HCT116 (cell line): ENCODE measurements around the gene RINL. TPM values are rescaled to one million over a fixed set of nuclear protein-coding genes. Genes with fewer than 3 reads are reported as not detected.

Source experiments
- ATAC-seq: fragments of 200-7000 bp; cut with Tn5 transposase; 2 replicates; pipeline ENCODE4 v1.9.1; 2020; ENCODE audit warnings: mild to moderate bottlenecking, moderate library complexity
- BruUV-seq: library from RNA; stranded (reverse); fragments of 400-500 nt; replicated peaks from 2 replicates; lab custom pipeline; 2021; lab: Mats Ljungman, UMichigan
- CTCF ChIA-PET: fragments of 300-600 bp; sonication (Branson Sonifier 250); formaldehyde crosslinking; loops from one replicate; lab custom pipeline; 2021; ENCODE audit warnings: antibody characterized with exemption; lab: Charles Lee
- POLR2A ChIA-PET: fragments of 300-600, 350-600 bp; sonication (Branson Sonifier 250); formaldehyde crosslinking; loops from one replicate; lab custom pipeline; 2021; ENCODE audit warnings: antibody characterized with exemption; lab: Charles Lee
- RAD21 ChIA-PET, 2 experiments: fragments of 300-600 bp; sonication (Branson Sonifier 250); formaldehyde crosslinking; loops; one replicate each; lab custom pipeline; 2023; ENCODE audit warnings: low total read pairs in 2 of 2; ENCODE audit not compliant: uncharacterized antibody in 2 of 2, unreplicated experiment in 2 of 2, low non-redundant PET in 1 of 2; lab: Charles Lee
- DNase-seq: peaks from one replicate; pipeline ENCODE4 v3.0.0-alpha.2; 2010; ENCODE audit warnings: low read depth, low spot score
- H2AFZ ChIP-seq: fragments of 200-600 bp; shearing (Covaris generic), sonication (generic); 2 replicates; pipeline ENCODE4 v1.6.1; 2017; ENCODE audit warnings: low read depth, mixed run types, mixed read lengths, antibody characterized with exemption, low read length; ENCODE audit not compliant: poor library complexity, severe bottlenecking
- H3K27ac ChIP-seq: 2 replicates; pipeline ENCODE4 v1.5.1; 2012; ENCODE audit warnings: low read depth, low read length
- H3K27me3 ChIP-seq: fragments of 200-600 bp; sonication (generic); 2 replicates; pipeline ENCODE4 v1.6.1; 2016; ENCODE audit warnings: mixed run types, low read length, mixed read lengths; ENCODE audit not compliant: insufficient read depth
- H3K36me3 ChIP-seq, 2 experiments: fragments of 200-500 bp in 1 of 2; fragments of 200-600 bp in 1 of 2; sonication (Bioruptor generic) in 1 of 2; sonication (generic) in 1 of 2; 2 replicates each; pipeline versions ENCODE4 v1.5.1 to v1.6.1; 2014 to 2016; ENCODE audit warnings: low read length in 2 of 2, inconsistent platforms in 1 of 2, mixed read lengths in 1 of 2, mixed run types in 1 of 2; ENCODE audit not compliant: insufficient read depth in 2 of 2, control insufficient read depth in 1 of 2
- H3K4me1 ChIP-seq, 2 experiments: fragments of 200-600 bp in 1 of 2; sonication (generic) in 1 of 2; 2 replicates each; pipeline versions ENCODE4 v1.5.1 to v1.6.1; 2012 to 2017; ENCODE audit warnings: low read length in 2 of 2, inconsistent platforms in 1 of 2, mild to moderate bottlenecking in 1 of 2, mixed read lengths in 1 of 2, mixed run types in 1 of 2, moderate library complexity in 1 of 2; ENCODE audit not compliant: insufficient read depth in 2 of 2, control insufficient read depth in 1 of 2
- H3K4me2 ChIP-seq: fragments of 200-600 bp; sonication (generic); 2 replicates; pipeline ENCODE4 v1.6.1; 2017; ENCODE audit warnings: mixed run types, low read length, mixed read lengths
- H3K4me3 ChIP-seq, 2 experiments: fragments of 200-600 bp in 1 of 2; sonication (generic) in 1 of 2; replicated peaks in 1 of 2; 2 replicates each; pipeline ENCODE4 v1.5.1; 2011 to 2016; ENCODE audit warnings: low read length in 2 of 2, control low read depth in 1 of 2, low read depth in 1 of 2, mild to moderate bottlenecking in 1 of 2, mixed read lengths in 1 of 2, mixed run types in 1 of 2
- H3K79me2 ChIP-seq: fragments of 200-600 bp; sonication (generic); 2 replicates; pipeline ENCODE4 v1.6.1; 2017; ENCODE audit warnings: mild to moderate bottlenecking, mixed run types, low read length, moderate library complexity, mixed read lengths; ENCODE audit not compliant: insufficient read depth
- H3K9ac ChIP-seq: fragments of 200-600 bp; sonication (generic); 2 replicates; pipeline ENCODE4 v1.6.1; 2016; ENCODE audit warnings: low read length, mixed read lengths
- H3K9me2 ChIP-seq: fragments of 200-600 bp; sonication (generic), shearing (Covaris generic); 2 replicates; pipeline ENCODE4 v1.6.1; 2017; ENCODE audit warnings: mixed run types, mild to moderate bottlenecking, moderate library complexity; ENCODE audit not compliant: insufficient read depth
- H3K9me3 ChIP-seq, 2 experiments: fragments of 200-500 bp in 1 of 2; fragments of 200-600 bp in 1 of 2; sonication (Bioruptor generic) in 1 of 2; sonication (generic) in 1 of 2; 2 replicates each; pipeline ENCODE4 v1.6.1; 2014 to 2017; ENCODE audit warnings: low read length in 2 of 2, mixed read lengths in 2 of 2, inconsistent platforms in 1 of 2, low read depth in 1 of 2, mild to moderate bottlenecking in 1 of 2, mixed run types in 1 of 2, moderate library complexity in 1 of 2; ENCODE audit not compliant: control insufficient read depth in 1 of 2, insufficient read depth in 1 of 2
- H4K20me1 ChIP-seq: fragments of 200-600 bp; sonication (generic), shearing (Covaris generic); 2 replicates; pipeline ENCODE4 v1.6.1; 2017; ENCODE audit warnings: mixed run types, mild to moderate bottlenecking, moderate library complexity; ENCODE audit not compliant: insufficient read depth
- JUND ChIP-seq: IDR thresholded peaks from 2 replicates; pipeline ENCODE4 v1.6.1; 2012
- MAX ChIP-seq: IDR thresholded peaks from 2 replicates; pipeline ENCODE4 v1.6.1; 2012
- POLR2AphosphoS5 ChIP-seq: IDR thresholded peaks from 2 replicates; pipeline ENCODE4 v1.6.1; 2011; ENCODE audit warnings: mild to moderate bottlenecking, low read depth, low read length, moderate library complexity
- SIN3A ChIP-seq: IDR thresholded peaks from 2 replicates; pipeline ENCODE4 v1.6.1; 2012; ENCODE audit warnings: low read depth
- SP1 ChIP-seq: IDR thresholded peaks from 2 replicates; pipeline ENCODE4 v1.6.1; 2012; ENCODE audit warnings: low read depth
- TCF7L2 ChIP-seq: IDR thresholded peaks from 2 replicates; pipeline ENCODE4 v1.7.0; 2011; ENCODE audit warnings: borderline replicate concordance, inconsistent platforms; ENCODE audit not compliant: insufficient read depth, insufficient read length; ENCODE audit errors: extremely low read depth
- ZFX ChIP-seq: fragments of 450-650 bp; IDR thresholded peaks from 2 replicates; pipeline ENCODE4 v1.6.1; 2017
- intact Hi-C: fragments of 100-400 bp; cut with micrococcal nuclease; formaldehyde crosslinking; loops from 2 replicates; pipeline ENCODE4 v1.10.0; 2022
- total RNA-seq: library from RNA; stranded (reverse); gene quantifications from one replicate; pipeline ENCODE4 v1.2.1, GENCODE V29; 2021; ENCODE audit not compliant: unreplicated experiment
- TF ChIP-seq, protein P1 (sequence below): IDR thresholded peaks from 2 replicates; pipeline ENCODE4 v1.6.1; 2012
- TF ChIP-seq, protein P2 (sequence below), 3 experiments: fragments of 200-600 bp in 1 of 3; sonication (generic) in 1 of 3; IDR thresholded peaks in 2 of 3; conservative IDR thresholded peaks in 1 of 3; 2 replicates each; pipeline ENCODE4 v1.5.1; 2012 to 2017; ENCODE audit warnings: low read depth in 2 of 3, low read length in 2 of 3, antibody characterized with exemption in 1 of 3, borderline replicate concordance in 1 of 3, control low read depth in 1 of 3, mild to moderate bottlenecking in 1 of 3, mixed read lengths in 1 of 3, mixed run types in 1 of 3, moderate library complexity in 1 of 3; ENCODE audit not compliant: insufficient read depth in 1 of 3

Gene RINL
- total RNA-seq, 1 experiment from 2014 or later, result 28.6 TPM

GRCh38 chr19:38868551-38868950 is 9.5 kb downstream of the RINL start:
- BruUV-seq, result no TSS peak
- POLR2A ChIA-PET, result no interaction called here
- CTCF ChIA-PET, result interaction anchor here (2.0 kb wide), 1 partner anchor 19 kb away, joined by 5 read pairs; no protein-coding TSS in a partner anchor

More at GRCh38 chr19:38868551-38868950, 9.5 kb downstream of the RINL start:
- no peak overlapping the region for H3K9ac ChIP-seq
- RAD21 ChIA-PET, result no interaction called here
- no peak overlapping the region for H3K27ac ChIP-seq
- no peaks in the 10 kb centered on the region for H3K36me3 ChIP-seq
- DNase-seq (no peak), ATAC-seq (no peak)
- no peaks in the 10 kb centered on the region for H3K27me3 ChIP-seq
- no peaks in the 10 kb centered on the region for H3K9me3 ChIP-seq
- intact Hi-C loops, result no loop called here
- no peak overlapping the region for H3K4me3 ChIP-seq
- peaks cover 3 to 16% of the 10 kb centered on the region in 2 experiments; a peak in 3 of 4 replicates for H3K4me1 ChIP-seq
- H3K4me2 ChIP-seq, result no peak overlapping the region
- no peaks in the 10 kb centered on the region for H3K9me2 ChIP-seq
- H4K20me1 ChIP-seq, result no peaks in the 10 kb centered on the region
- no peak overlapping the region for H2AFZ ChIP-seq
- H3K79me2 ChIP-seq, result no peaks in the 10 kb centered on the region
- TF ChIP-seq SIN3A (no peak), POLR2AphosphoS5 (no peak), ZFX (no peak), MAX (no peak), JUND (no peak), TCF7L2 (no peak), SP1 (no peak)
- TF ChIP-seq, protein P1, sequence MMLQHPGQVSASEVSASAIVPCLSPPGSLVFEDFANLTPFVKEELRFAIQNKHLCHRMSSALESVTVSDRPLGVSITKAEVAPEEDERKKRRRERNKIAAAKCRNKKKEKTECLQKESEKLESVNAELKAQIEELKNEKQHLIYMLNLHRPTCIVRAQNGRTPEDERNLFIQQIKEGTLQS, result no peak
- TF ChIP-seq, protein P2, sequence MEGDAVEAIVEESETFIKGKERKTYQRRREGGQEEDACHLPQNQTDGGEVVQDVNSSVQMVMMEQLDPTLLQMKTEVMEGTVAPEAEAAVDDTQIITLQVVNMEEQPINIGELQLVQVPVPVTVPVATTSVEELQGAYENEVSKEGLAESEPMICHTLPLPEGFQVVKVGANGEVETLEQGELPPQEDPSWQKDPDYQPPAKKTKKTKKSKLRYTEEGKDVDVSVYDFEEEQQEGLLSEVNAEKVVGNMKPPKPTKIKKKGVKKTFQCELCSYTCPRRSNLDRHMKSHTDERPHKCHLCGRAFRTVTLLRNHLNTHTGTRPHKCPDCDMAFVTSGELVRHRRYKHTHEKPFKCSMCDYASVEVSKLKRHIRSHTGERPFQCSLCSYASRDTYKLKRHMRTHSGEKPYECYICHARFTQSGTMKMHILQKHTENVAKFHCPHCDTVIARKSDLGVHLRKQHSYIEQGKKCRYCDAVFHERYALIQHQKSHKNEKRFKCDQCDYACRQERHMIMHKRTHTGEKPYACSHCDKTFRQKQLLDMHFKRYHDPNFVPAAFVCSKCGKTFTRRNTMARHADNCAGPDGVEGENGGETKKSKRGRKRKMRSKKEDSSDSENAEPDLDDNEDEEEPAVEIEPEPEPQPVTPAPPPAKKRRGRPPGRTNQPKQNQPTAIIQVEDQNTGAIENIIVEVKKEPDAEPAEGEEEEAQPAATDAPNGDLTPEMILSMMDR (IDR thresholded peaks at IDR 0.05 in 2 of 3, conservative IDR thresholded peaks at IDR 0.05 in 1 of 3; ENCODE audit: borderline replicate concordance in 1 of 3, insufficient read depth in 1 of 3, low read depth in 2 of 3, low read length in 2 of 3), result no peak
- TF ChIP-seq, all 23 proteins: peak for 0
